ENCODE results near the gene TENT5A.
"Not testable (repeated sequence)": the region's sequence is repeated elsewhere in the genome, so short reads cannot be mapped to it uniquely, and the experiment has no call there.

The TENT5A gene

GRCh38 chr6:81741689-81742088 lies 10.8 kb downstream of the TENT5A start:
- no peak for TF ChIP-seq CTCF (IDR thresholded peaks at IDR 0.05; ENCODE audit: extremely low read depth, missing control alignments)

GRCh38 chr6:81740591-81740990 lies 11.9 kb downstream of the TENT5A start:
- not testable (repeated sequence) for DNase-seq (ENCODE audit: low spot score)

More at GRCh38 chr6:81741689-81742088, 10.8 kb downstream of the TENT5A start:
- DNase-seq (ENCODE audit: low spot score) = no peak

GRCh38 chr6:81739230-81740195 lies 13.0 kb downstream of the TENT5A start:
- TF ChIP-seq CTCF (IDR thresholded peaks at IDR 0.05; ENCODE audit: extremely low read depth, missing control alignments) = no peak
- no peak for DNase-seq (ENCODE audit: low spot score)

GRCh38 chr6:81736428-81736827 lies 16.1 kb downstream of the TENT5A start:
- no peak for DNase-seq (ENCODE audit: low spot score)
- no peak for TF ChIP-seq CTCF (IDR thresholded peaks at IDR 0.05; ENCODE audit: extremely low read depth, missing control alignments)

GRCh38 chr6:81735756-81736380 lies 16.6 kb downstream of the TENT5A start:
- DNase-seq (ENCODE audit: low spot score) = no peak
- TF ChIP-seq CTCF (IDR thresholded peaks at IDR 0.05; ENCODE audit: extremely low read depth, missing control alignments) = no peak

GRCh38 chr6:81734500-81735150 lies 17.9 kb downstream of the TENT5A start:
- no peak for DNase-seq (ENCODE audit: low spot score)
- no peak for TF ChIP-seq CTCF (IDR thresholded peaks at IDR 0.05; ENCODE audit: extremely low read depth, missing control alignments)

GRCh38 chr6:81734081-81734480 lies 18.4 kb downstream of the TENT5A start:
- no peak for TF ChIP-seq CTCF (IDR thresholded peaks at IDR 0.05; ENCODE audit: extremely low read depth, missing control alignments)
- no peak for DNase-seq (ENCODE audit: low spot score)
